Activated CD4-positive, alpha-beta T cell treated with anti-CD3 and anti-CD28 coated beads, Interleukin-2, amount 10 ng/mL, durations not matched to agents 7 days and 5 days (primary cell): ENCODE data around the gene ARMC9. TPM values are rescaled to one million over a fixed set of nuclear protein-coding genes. Genes with fewer than 3 reads are reported as not detected.
"Not testable (repeated sequence)": the region's sequence is repeated elsewhere in the genome, so short reads cannot be mapped to it uniquely, and the experiment has no call there.

Source experiments
- CTCF ChIA-PET: fragments of 350-600 bp; sonication (Branson Sonifier 250); formaldehyde crosslinking; loops from one replicate; lab custom pipeline; 2021; ENCODE audit warnings: antibody characterized with exemption; lab: Charles Lee
- POLR2A ChIA-PET: fragments of 350-600 bp; sonication (Branson Sonifier 250); formaldehyde crosslinking; loops from one replicate; lab custom pipeline; 2021; ENCODE audit warnings: antibody characterized with exemption; lab: Charles Lee
- DNase-seq: peaks from one replicate; pipeline ENCODE4 v3.0.0-alpha.2; 2020
- H3K27ac Mint-ChIP-seq: one replicate; pipeline ENCODE4 v1.8.0; 2021; ENCODE audit warnings: mild to moderate bottlenecking, moderate library complexity, mixed read lengths
- H3K27me3 Mint-ChIP-seq: one replicate; pipeline ENCODE4 v1.8.0; 2021; ENCODE audit warnings: mixed read lengths
- H3K36me3 Mint-ChIP-seq: one replicate; pipeline ENCODE4 v1.8.0; 2021; ENCODE audit warnings: low read depth, mixed read lengths
- H3K4me1 Mint-ChIP-seq: one replicate; pipeline ENCODE4 v1.8.0; 2021; ENCODE audit warnings: mixed read lengths
- H3K4me3 Mint-ChIP-seq: one replicate; pipeline ENCODE4 v1.8.0; 2021; ENCODE audit warnings: mild to moderate bottlenecking, moderate library complexity, mixed read lengths
- H3K9me3 Mint-ChIP-seq: one replicate; pipeline ENCODE4 v1.8.0; 2021; ENCODE audit warnings: mixed read lengths
- total RNA-seq, 2 experiments: library from RNA; stranded (reverse); gene quantifications; one replicate each; pipeline ENCODE4 v1.2.3, GENCODE V29; 2021

ARMC9 gene
- total RNA-seq, 2 experiments from 2014 or later = 0.45 to 0.58 TPM

- Mint-ChIP-seq H3K27ac (no peak overlapping the region), H3K9me3 (no peaks in the 10 kb centered on the region), H3K4me1 (peaks cover 15% of the 10 kb centered on the region), H3K27me3 (peaks cover 23% of the 10 kb centered on the region), H3K4me3 (no peak overlapping the region), H3K36me3 (peaks cover 2% of the 10 kb centered on the region)
- ChIA-PET CTCF (interaction anchor here (0.5 to 1.3 kb wide), 5 partner anchors 15 to 227 kb away, joined by 3 to 5 read pairs (median 3); no protein-coding TSS in a partner anchor), POLR2A (no interaction called here)
- DNase-seq = no peak
Observed at GRCh38 chr2:231397011-231397927, 198.8 kb downstream of the ARMC9 start.

- CTCF ChIA-PET = interaction anchor here (0.5 to 1.3 kb wide), 5 partner anchors 14 to 228 kb away, joined by 3 to 5 read pairs (median 3); no protein-coding TSS in a partner anchor
- Mint-ChIP-seq H3K4me1 (peaks cover 15% of the 10 kb centered on the region), H3K4me3 (no peak overlapping the region), H3K36me3 (peaks cover 2% of the 10 kb centered on the region), H3K27me3 (peaks cover 23% of the 10 kb centered on the region), H3K27ac (no peak overlapping the region), H3K9me3 (no peaks in the 10 kb centered on the region)
- POLR2A ChIA-PET = no interaction called here
- no peak for DNase-seq
Observed at GRCh38 chr2:231397928-231398294, 199.5 kb downstream of the ARMC9 start.

- peaks cover 2% of the 10 kb centered on the region for H3K36me3 Mint-ChIP-seq
- H3K9me3 Mint-ChIP-seq = no peaks in the 10 kb centered on the region
- CTCF ChIA-PET = interaction anchor here (1.0 kb wide), 1 partner anchor 13 kb away, joined by 3 read pairs; no protein-coding TSS in a partner anchor
- DNase-seq = no peak
- H3K4me3 Mint-ChIP-seq = no peak overlapping the region
- H3K27ac Mint-ChIP-seq = no peak overlapping the region
- peaks cover 23% of the 10 kb centered on the region for H3K27me3 Mint-ChIP-seq
- POLR2A ChIA-PET = no interaction called here
- peaks cover 9% of the 10 kb centered on the region for H3K4me1 Mint-ChIP-seq
Observed at GRCh38 chr2:231398585-231398984, 200.2 kb downstream of the ARMC9 start.

GRCh38 chr2:231399046-231399852 lies 200.8 kb downstream of the ARMC9 start:
- Mint-ChIP-seq H3K36me3 (no peaks in the 10 kb centered on the region), H3K9me3 (no peaks in the 10 kb centered on the region), H3K4me3 (no peak overlapping the region), H3K4me1 (peaks cover 3% of the 10 kb centered on the region), H3K27ac (no peak overlapping the region), H3K27me3 (peaks cover 22% of the 10 kb centered on the region)
- ChIA-PET CTCF (interaction anchor here (1.0 to 1.5 kb wide), 2 partner anchors 10 to 13 kb away, joined by 3 read pairs; no protein-coding TSS in a partner anchor), POLR2A (no interaction called here)
- no peak for DNase-seq

GRCh38 chr2:231399853-231400680 lies 201.6 kb downstream of the ARMC9 start:
- no peak for DNase-seq
- POLR2A ChIA-PET = no interaction called here
- Mint-ChIP-seq H3K27ac (no peak overlapping the region), H3K4me3 (no peak overlapping the region), H3K9me3 (no peaks in the 10 kb centered on the region), H3K27me3 (peaks cover 14% of the 10 kb centered on the region), H3K36me3 (no peaks in the 10 kb centered on the region), H3K4me1 (peaks cover 2% of the 10 kb centered on the region)
- CTCF ChIA-PET = interaction anchor here (0.6 to 1.5 kb wide), 3 partner anchors 11 to 1162 kb away, joined by 3 read pairs; no protein-coding TSS in a partner anchor

GRCh38 chr2:231400681-231401080 lies 202.2 kb downstream of the ARMC9 start:
- H3K27ac Mint-ChIP-seq, H3K9me3 Mint-ChIP-seq, DNase-seq, POLR2A ChIA-PET, H3K4me1 Mint-ChIP-seq, H3K4me3 Mint-ChIP-seq, H3K36me3 Mint-ChIP-seq: not testable (repeated sequence)
- peaks cover 12% of the 10 kb centered on the region for H3K27me3 Mint-ChIP-seq
- CTCF ChIA-PET = interaction anchor here (0.8 to 1.5 kb wide), 2 partner anchors 11 to 36 kb away, joined by 3 read pairs; no protein-coding TSS in a partner anchor

- CTCF ChIA-PET, H3K4me3 Mint-ChIP-seq, H3K9me3 Mint-ChIP-seq, H3K27ac Mint-ChIP-seq, H3K4me1 Mint-ChIP-seq, POLR2A ChIA-PET, DNase-seq, H3K36me3 Mint-ChIP-seq: not testable (repeated sequence)
- H3K27me3 Mint-ChIP-seq = peaks cover 12% of the 10 kb centered on the region
Observed at GRCh38 chr2:231401101-231401500, 202.7 kb downstream of the ARMC9 start.

- POLR2A ChIA-PET, H3K9me3 Mint-ChIP-seq: not testable (repeated sequence)
Observed at GRCh38 chr2:231403421-231404182, 205.2 kb downstream of the ARMC9 start.

GRCh38 chr2:231404183-231404578 lies 205.8 kb downstream of the ARMC9 start:
- CTCF ChIA-PET = interaction anchor here (1.1 kb wide), 1 partner anchor 31 kb away, joined by 3 read pairs; no protein-coding TSS in a partner anchor

More at GRCh38 chr2:231403421-231404182, 205.2 kb downstream of the ARMC9 start:
- not testable (repeated sequence) for H3K36me3 Mint-ChIP-seq, H3K27ac Mint-ChIP-seq, DNase-seq, H3K27me3 Mint-ChIP-seq, H3K4me3 Mint-ChIP-seq
- peaks cover 18% of the 10 kb centered on the region for H3K4me1 Mint-ChIP-seq
- CTCF ChIA-PET = interaction anchor here (1.1 kb wide), 2 partner anchors 30 to 35 kb away, joined by 3 read pairs; no protein-coding TSS in a partner anchor

GRCh38 chr2:231405601-231406367 lies 207.4 kb downstream of the ARMC9 start:
- H3K9me3 Mint-ChIP-seq, POLR2A ChIA-PET, DNase-seq, H3K27ac Mint-ChIP-seq, H3K36me3 Mint-ChIP-seq, H3K4me3 Mint-ChIP-seq: not testable (repeated sequence)
- Mint-ChIP-seq H3K27me3 (peaks cover 11% of the 10 kb centered on the region), H3K4me1 (peaks cover 18% of the 10 kb centered on the region)
- CTCF ChIA-PET = interaction anchor here (0.6 to 1.6 kb wide), 4 partner anchors 12 to 231 kb away, joined by 3 to 5 read pairs (median 3); no protein-coding TSS in a partner anchor

More at GRCh38 chr2:231404183-231404578, 205.8 kb downstream of the ARMC9 start:
- peaks cover 18% of the 10 kb centered on the region for H3K4me1 Mint-ChIP-seq
- POLR2A ChIA-PET, H3K27ac Mint-ChIP-seq, H3K9me3 Mint-ChIP-seq, H3K27me3 Mint-ChIP-seq, H3K4me3 Mint-ChIP-seq, DNase-seq, H3K36me3 Mint-ChIP-seq: not testable (repeated sequence)

- POLR2A ChIA-PET = not testable (repeated sequence)
- CTCF ChIA-PET = interaction anchor here (1.3 to 1.8 kb wide), 3 partner anchors 10 to 180 kb away, joined by 3 to 6 read pairs (median 4); no protein-coding TSS in a partner anchor
- peaks cover 23% of the 10 kb centered on the region for H3K27me3 Mint-ChIP-seq
Observed at GRCh38 chr2:231407686-231408085, 209.3 kb downstream of the ARMC9 start.

More at GRCh38 chr2:231407686-231408085, 209.3 kb downstream of the ARMC9 start:
- H3K4me1 Mint-ChIP-seq = peaks cover 21% of the 10 kb centered on the region
- not testable (repeated sequence) for DNase-seq, H3K27ac Mint-ChIP-seq, H3K36me3 Mint-ChIP-seq, H3K9me3 Mint-ChIP-seq, H3K4me3 Mint-ChIP-seq
